ENCODE data around the gene MCOLN2. TPM values are rescaled to one million over a fixed set of nuclear protein-coding genes. Genes with fewer than 3 reads are reported as not detected.

The MCOLN2 gene
- 0.70 and 0.78 TPM in 2 replicates for total RNA-seq

GRCh38 chr1:84996846-84997666, at the start of gene MCOLN2:
Gene MCOLN2, minus strand, starts transcription at chr1:84997113. Its CDS starts 241 bp downstream, at chr1:84996872.

DNA sequence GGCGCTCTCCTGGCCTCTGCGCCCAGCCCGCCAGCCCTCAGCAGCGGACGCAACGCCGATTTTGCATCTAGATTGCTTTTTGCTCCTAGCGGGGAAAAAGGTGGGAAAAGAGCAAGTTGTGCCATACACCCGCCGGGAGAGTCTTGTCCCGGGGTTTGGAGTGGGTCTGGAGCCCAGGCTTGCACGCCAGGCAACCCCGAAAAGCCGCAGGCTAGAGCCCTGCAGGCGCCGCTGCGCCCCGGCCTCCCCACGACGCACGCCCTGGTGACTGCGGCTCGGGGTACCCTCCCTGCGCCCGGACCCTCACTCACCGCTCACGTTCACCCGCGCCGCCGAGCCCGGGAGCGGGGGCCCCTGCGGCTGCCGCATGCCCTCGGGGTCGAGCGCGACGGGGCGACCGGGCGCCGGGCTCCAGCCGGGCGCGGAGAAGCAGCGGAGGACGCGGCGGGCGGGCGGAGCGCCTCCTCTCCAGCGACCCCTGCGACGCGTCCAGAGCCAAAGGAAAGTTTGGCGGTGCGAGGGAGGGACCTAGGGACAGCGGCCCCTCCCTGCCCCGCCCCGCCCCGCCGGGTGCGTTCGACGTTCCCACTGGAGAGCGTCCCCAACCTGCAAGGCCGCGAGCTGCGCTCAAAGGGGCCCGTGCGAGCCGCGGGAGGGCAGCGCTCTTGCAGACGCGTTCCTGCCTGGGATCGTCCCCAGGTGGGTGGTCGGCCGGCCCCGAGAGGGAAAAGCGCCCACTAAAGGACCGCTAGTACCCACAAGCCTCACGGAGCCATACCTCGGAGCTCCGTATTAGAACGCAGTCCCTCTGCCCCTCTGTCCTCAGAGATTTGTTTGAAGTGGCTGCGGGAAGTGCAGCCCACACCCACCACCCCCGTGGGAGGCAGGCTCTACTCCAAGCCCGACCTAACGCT, 104.0 kb downstream of the MCOLN2 start, which contains the start of gene LPAR3:
LPAR3 (minus strand) TSS at position 502 of the 914 bp plus-strand sequence. CDS start 27,086 bp downstream, outside the sequence.

Other genes with a start within 250 kb of the MCOLN2 start
- 22.2 and 25.7 TPM in 2 replicates for gene LPAR3, start 103.9 kb downstream of the MCOLN2 start, total RNA-seq
- 1.8 and 2.5 TPM in 2 replicates for gene MCOLN3, start 51.4 kb upstream of the MCOLN2 start, total RNA-seq
- 3.8 and 4.2 TPM in 2 replicates for gene SYDE2, start 203.9 kb upstream of the MCOLN2 start, total RNA-seq